GM12878 (cell line): ENCODE measurements around the gene PLA2G2E.

Source experiments
- CBFB ChIP-seq: IDR thresholded peaks from 2 replicates; pipeline ENCODE4 v1.6.1; 2016; ENCODE audit warnings: antibody characterized with exemption, low read depth
- CREB1 ChIP-seq: IDR thresholded peaks from 2 replicates; pipeline ENCODE4 v1.6.1; 2012; ENCODE audit warnings: low read depth, mild to moderate bottlenecking, inconsistent platforms
- CTCF ChIP-seq, 3 experiments: IDR thresholded peaks in 2 of 3; conservative IDR thresholded peaks in 1 of 3; 2 replicates each; pipeline ENCODE4 v1.5.1; 2011; ENCODE audit warnings: low read depth in 3 of 3, low read length in 3 of 3, mild to moderate bottlenecking in 3 of 3, control low read depth in 2 of 3, moderate library complexity in 2 of 3, inconsistent platforms in 1 of 3, mixed read lengths in 1 of 3; ENCODE audit not compliant: control insufficient read depth in 2 of 3, insufficient read depth in 1 of 3; ENCODE audit errors: extremely low read depth in 1 of 3
- EGR1 ChIP-seq, 2 experiments: IDR thresholded peaks; 1 replicate in 1 of 2; 2 replicates in 1 of 2; pipeline ENCODE4 v1.6.1; 2011 to 2012; ENCODE audit warnings: low read depth in 2 of 2, low read length in 2 of 2, borderline replicate concordance in 1 of 2, mild to moderate bottlenecking in 1 of 2, moderate library complexity in 1 of 2
- ESRRA ChIP-seq: IDR thresholded peaks from 2 replicates; pipeline ENCODE4 v1.6.1; 2012; ENCODE audit warnings: mild to moderate bottlenecking, low read length, improper control_type of control experiment
- GABPA ChIP-seq: IDR thresholded peaks from 2 replicates; pipeline ENCODE4 v1.6.1; 2014; ENCODE audit warnings: antibody characterized with exemption, low read depth, mild to moderate bottlenecking, inconsistent platforms
- JUNB ChIP-seq: IDR thresholded peaks from 2 replicates; pipeline ENCODE4 v1.6.1; 2016; ENCODE audit warnings: antibody characterized with exemption, mild to moderate bottlenecking
- POLR2A ChIP-seq: IDR thresholded peaks from 2 replicates; pipeline ENCODE4 v1.6.1; 2011; ENCODE audit warnings: low read depth, mild to moderate bottlenecking, low read length
- POLR2AphosphoS2 ChIP-seq: IDR thresholded peaks from 2 replicates; pipeline ENCODE4 v1.6.1; 2011; ENCODE audit warnings: low read depth, mild to moderate bottlenecking, low read length, improper control_type of control experiment, moderate library complexity
- POLR2AphosphoS5 ChIP-seq: IDR thresholded peaks from 2 replicates; pipeline ENCODE4 v1.6.1; 2011; ENCODE audit warnings: mild to moderate bottlenecking, low read length, inconsistent platforms
- RAD21 ChIP-seq: IDR thresholded peaks from 2 replicates; pipeline ENCODE4 v1.6.1; 2011; ENCODE audit warnings: mild to moderate bottlenecking, low read depth, low read length, moderate library complexity; ENCODE audit not compliant: insufficient read depth
- RB1 ChIP-seq: fragments of 450-650 bp; formaldehyde crosslinking; IDR thresholded peaks from 2 replicates; pipeline ENCODE4 v1.6.1; 2017; ENCODE audit warnings: mild to moderate bottlenecking, borderline replicate concordance
- RCOR1 ChIP-seq: conservative IDR thresholded peaks from 2 replicates; pipeline ENCODE4 v1.6.1; 2012; ENCODE audit warnings: low read depth, low read length, improper control_type of control experiment
- USF2 ChIP-seq: IDR thresholded peaks from 2 replicates; pipeline ENCODE4 v1.6.1; 2011; ENCODE audit warnings: low read depth, low read length, improper control_type of control experiment, borderline replicate concordance

GRCh38 chr1:19884312-19884711 is 39.1 kb downstream of the PLA2G2E start:
- no peak for TF ChIP-seq POLR2A
- TF ChIP-seq CTCF (IDR thresholded peaks at IDR 0.05 in 2 of 3, conservative IDR thresholded peaks at IDR 0.05 in 1 of 3; ENCODE audit: control insufficient read depth in 2 of 3, extremely low read depth in 1 of 3, insufficient read depth in 1 of 3, low read depth in 3 of 3, low read length in 3 of 3): no peak
- no peak for TF ChIP-seq EGR1 (IDR thresholded peaks at IDR 0.05; ENCODE audit: borderline replicate concordance in 1 of 2, low read depth in 2 of 2, low read length in 2 of 2)
- TF ChIP-seq CREB1: no peak
- no peak for TF ChIP-seq ESRRA
- TF ChIP-seq CBFB: no peak
- TF ChIP-seq RB1: no peak
- TF ChIP-seq USF2: no peak
- no peak for TF ChIP-seq POLR2AphosphoS5
- TF ChIP-seq GABPA: no peak
- no peak for TF ChIP-seq JUNB
- no peak for TF ChIP-seq RAD21
- no peak for TF ChIP-seq RCOR1
- TF ChIP-seq POLR2AphosphoS2: no peak
